GM12878 (cell line): ENCODE results near the gene PCDHAC2. TPM values are rescaled to one million over a fixed set of nuclear protein-coding genes. Genes with fewer than 3 reads are reported as not detected.

Experiments used
- ATAC-seq: fragments of 200-7000 bp; cut with Tn5 transposase; 3 replicates; pipeline ENCODE4 v1.9.1; 2020; ENCODE audit warnings: mild to moderate bottlenecking, moderate library complexity
- BruUV-seq: library from RNA; stranded (reverse); fragments of 400-500 nt; replicated peaks from 2 replicates; lab custom pipeline; 2021; lab: Mats Ljungman, UMichigan
- CTCF ChIA-PET: fragments of 300-600 bp; sonication (Branson Sonifier 250); formaldehyde crosslinking; extraction: SDS; loops from one replicate; lab custom pipeline; 2021; ENCODE audit warnings: inconsistent platforms; lab: Yijun Ruan, JAX
- POLR2A ChIA-PET: fragments of 350-600 bp; formaldehyde crosslinking; extraction: SDS; loops from one replicate; lab custom pipeline; 2021; ENCODE audit warnings: inconsistent platforms; lab: Charles Lee
- RAD21 ChIA-PET: fragments of 300-600 bp; sonication (Branson Sonifier 250); formaldehyde crosslinking; loops from one replicate; lab custom pipeline; 2023; ENCODE audit warnings: antibody characterized with exemption; ENCODE audit not compliant: unreplicated experiment; lab: Charles Lee
- SMC1A ChIA-PET: fragments of 300-600 bp; sonication (Branson Sonifier 250); formaldehyde crosslinking; loops from one replicate; lab custom pipeline; 2023; ENCODE audit not compliant: unreplicated experiment, uncharacterized antibody; lab: Charles Lee
- DNase-seq: peaks from one replicate; pipeline ENCODE4 v3.0.0-alpha.2; 2011; ENCODE audit warnings: low read depth, low spot score
- FAIRE-seq: peaks from 3 replicates; lab custom pipeline; 2011; peaks lifted over from hg19 to GRCh38; lab: Jason Lieb, UNC
- H2AFZ ChIP-seq: 2 replicates; pipeline ENCODE4 v1.6.0; 2011; ENCODE audit warnings: low read depth, low read length, control low read depth; ENCODE audit not compliant: control insufficient read depth
- H3K27ac ChIP-seq: 2 replicates; pipeline ENCODE4 v1.5.1; 2011; ENCODE audit warnings: control low read depth; ENCODE audit not compliant: control insufficient read depth, insufficient read depth
- H3K27me3 ChIP-seq, 2 experiments: replicated peaks in 1 of 2; 2 replicates each; pipeline versions ENCODE4 v1.6.0 to v1.6.1; 2011; ENCODE audit warnings: low read length in 1 of 2; ENCODE audit not compliant: control insufficient read depth in 2 of 2, insufficient read depth in 2 of 2
- H3K36me3 ChIP-seq, 2 experiments: 2 replicates each; pipeline ENCODE4 v1.5.1; 2011; ENCODE audit warnings: low read length in 1 of 2; ENCODE audit not compliant: control insufficient read depth in 2 of 2, insufficient read depth in 2 of 2
- H3K4me1 ChIP-seq: 2 replicates; pipeline ENCODE4 v1.6.1; 2011; ENCODE audit warnings: mild to moderate bottlenecking, low read length, moderate library complexity, mixed read lengths; ENCODE audit not compliant: control insufficient read depth, insufficient read depth
- H3K4me2 ChIP-seq: 2 replicates; pipeline ENCODE4 v1.6.0; 2011; ENCODE audit warnings: control low read depth; ENCODE audit not compliant: control insufficient read depth, insufficient read depth
- H3K4me3 ChIP-seq: fragments of 200-600 bp; sonication (generic); 2 replicates; pipeline ENCODE4 v1.5.1; 2016
- H3K79me2 ChIP-seq: 2 replicates; pipeline ENCODE4 v1.6.0; 2011; ENCODE audit warnings: low read length; ENCODE audit not compliant: control insufficient read depth, insufficient read depth
- H3K9ac ChIP-seq: 2 replicates; pipeline ENCODE4 v1.8.0; 2011; ENCODE audit warnings: low read length, control low read depth, mixed read lengths; ENCODE audit not compliant: control insufficient read depth, insufficient read depth
- H3K9me3 ChIP-seq: replicated peaks from 3 replicates; pipeline ENCODE4 v1.5.1; 2011; ENCODE audit warnings: mild to moderate bottlenecking, low read length; ENCODE audit not compliant: control insufficient read depth, insufficient read depth
- H4K20me1 ChIP-seq: 2 replicates; pipeline ENCODE4 v1.6.0; 2011; ENCODE audit not compliant: control insufficient read depth, insufficient read depth
- ATF7 ChIP-seq: fragments of 450-650 bp; IDR thresholded peaks from 2 replicates; pipeline ENCODE4 v1.6.1; 2016; ENCODE audit warnings: low read depth, mild to moderate bottlenecking
- BCL11A ChIP-seq: IDR thresholded peaks from 2 replicates; pipeline ENCODE4 v1.6.1; 2011; ENCODE audit warnings: low read depth, low read length
- CBFB ChIP-seq: IDR thresholded peaks from 2 replicates; pipeline ENCODE4 v1.6.1; 2016; ENCODE audit warnings: antibody characterized with exemption, low read depth
- DPF2 ChIP-seq: fragments of 450-650 bp; IDR thresholded peaks from 2 replicates; pipeline ENCODE4 v1.6.1; 2017; ENCODE audit warnings: mild to moderate bottlenecking
- GABPA ChIP-seq: IDR thresholded peaks from 2 replicates; pipeline ENCODE4 v1.6.1; 2014; ENCODE audit warnings: antibody characterized with exemption, low read depth, mild to moderate bottlenecking, inconsistent platforms
- NBN ChIP-seq: fragments of 450-650 bp; IDR thresholded peaks from 2 replicates; pipeline ENCODE4 v1.6.1; 2016
- RBBP5 ChIP-seq: fragments of 200-600 bp; sonication (generic); conservative IDR thresholded peaks from 2 replicates; pipeline ENCODE4 v1.6.1; 2016
- RFX5 ChIP-seq: IDR thresholded peaks from 2 replicates; pipeline ENCODE4 v1.6.1; 2011; ENCODE audit warnings: low read depth, low read length, improper control_type of control experiment
- SPI1 ChIP-seq: IDR thresholded peaks from 2 replicates; pipeline ENCODE4 v1.6.1; 2011; ENCODE audit warnings: low read depth, mild to moderate bottlenecking, low read length, moderate library complexity, borderline replicate concordance; ENCODE audit not compliant: insufficient read depth
- TBL1XR1 ChIP-seq: IDR thresholded peaks from 2 replicates; pipeline ENCODE4 v1.6.1; 2012; ENCODE audit warnings: low read depth, low read length, improper control_type of control experiment
- ZBED1 ChIP-seq: IDR thresholded peaks from 2 replicates; pipeline ENCODE4 v1.6.1; 2016; ENCODE audit warnings: borderline replicate concordance
- ZNF384 ChIP-seq: IDR thresholded peaks from 2 replicates; pipeline ENCODE4 v1.6.1; 2012; ENCODE audit warnings: low read depth, mild to moderate bottlenecking, low read length, improper control_type of control experiment, borderline replicate concordance
- WGBS: methylation state at CpG from one replicate; pipeline ENCODE4 v1.1.6; 2016; ENCODE audit warnings: low lambda C conversion rate; ENCODE audit not compliant: insufficient replicate concordance, insufficient coverage; ENCODE audit errors: missing lambda C conversion rate; 5-methylcytosine and 5-hydroxymethylcytosine counted together
- in situ Hi-C: fragments of 300-500 bp; cut with MboI; formaldehyde crosslinking; loops from 9 replicates; pipeline ENCODE4 v1.14.3; 2018; ENCODE audit warnings: mixed read lengths
- intact Hi-C: fragments of 100-400 bp; cut with micrococcal nuclease; formaldehyde crosslinking; loops from one replicate; pipeline ENCODE4 v1.14.2; 2022; ENCODE audit not compliant: unreplicated experiment
- polyA plus RNA-seq, 11 experiments: library from polyadenylated mRNA; depleted of rRNA in 4 of 11; unstranded in 6 of 11; stranded (reverse) in 5 of 11; fragments of >200 nt; fragmentation: Nextera tagmentation in 4 of 11; fragmentation: Illumina TruSeq in 1 of 11; extraction: Ambion mirVana in 4 of 11; extraction: Trizol in 1 of 11; gene quantifications; 1 replicate in 1 of 11; 2 replicates in 10 of 11; pipeline versions ENCODE4 v1.2.1 to v1.2.3, GENCODE V29; 2011 to 2016; ENCODE audit warnings: inconsistent platforms in 2 of 11, missing spikeins in 2 of 11, low read depth in 1 of 11
- total RNA-seq, 4 experiments: library from RNA; depleted of rRNA in 3 of 4; stranded (reverse); fragments of >200 nt in 3 of 4; fragmentation: Illumina TruSeq in 1 of 4; extraction: Trizol in 1 of 4; gene quantifications; 2 replicates each; pipeline versions ENCODE4 v1.2.1 to v1.2.3, GENCODE V29; 2013 to 2021
- TF ChIP-seq, protein P1 (sequence below): fragments of 450-650 bp; IDR thresholded peaks from 2 replicates; pipeline ENCODE4 v1.6.1; 2018; ENCODE audit warnings: borderline replicate concordance, mild to moderate bottlenecking; ENCODE audit not compliant: partially characterized antibody

The PCDHAC2 gene
- total and polyA plus RNA-seq, 10 of the 15 experiments (the other 5 are each of a cell fraction or from before 2014, with no cell fraction given): 0.06 TPM; not detected in 9

DNA sequence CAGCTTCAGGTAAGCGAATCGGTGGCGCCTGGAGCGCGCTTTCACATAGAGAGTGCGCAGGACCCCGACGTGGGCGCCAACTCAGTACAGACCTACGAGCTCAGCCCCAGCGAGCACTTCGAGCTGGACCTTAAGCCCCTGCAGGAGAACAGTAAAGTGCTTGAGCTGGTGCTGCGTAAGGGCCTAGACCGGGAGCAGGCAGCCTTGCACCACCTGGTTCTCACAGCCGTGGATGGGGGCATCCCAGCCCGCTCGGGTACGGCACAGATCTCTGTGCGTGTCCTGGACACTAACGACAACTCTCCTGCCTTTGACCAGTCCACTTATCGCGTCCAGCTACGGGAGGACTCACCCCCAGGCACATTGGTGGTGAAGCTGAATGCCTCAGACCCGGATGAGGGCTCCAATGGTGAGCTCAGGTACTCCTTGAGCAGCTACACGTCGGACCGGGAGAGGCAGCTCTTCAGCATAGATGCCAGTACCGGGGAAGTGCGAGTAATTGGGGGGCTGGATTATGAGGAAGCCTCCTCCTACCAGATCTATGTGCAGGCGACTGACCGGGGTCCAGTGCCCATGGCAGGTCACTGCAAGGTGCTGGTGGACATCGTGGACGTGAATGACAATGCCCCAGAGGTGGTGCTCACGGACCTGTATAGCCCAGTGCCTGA is 1.1 kb downstream of the PCDHAC2 start:
- RAD21 ChIA-PET: no interaction called here
- intact Hi-C loops: no loop called here
- CTCF ChIA-PET: no interaction called here
- SMC1A ChIA-PET: no interaction called here
- H3K27me3 ChIP-seq: no peaks in the 10 kb centered on the region
- no peaks in the 10 kb centered on the region for H4K20me1 ChIP-seq
- WGBS: 51% methylated on average over 33 of the region's 34 CpGs
- no peak overlapping the region for H3K4me3 ChIP-seq
- no peaks in the 10 kb centered on the region for H3K79me2 ChIP-seq
- TF ChIP-seq DPF2 (no peak), RBBP5 (no peak), ZBED1 (no peak), SPI1 (no peak), BCL11A (no peak), ZNF384 (no peak), GABPA (no peak), RFX5 (no peak), ATF7 (no peak), TBL1XR1 (no peak), CBFB (no peak), NBN (no peak)
- TF ChIP-seq, protein P1, sequence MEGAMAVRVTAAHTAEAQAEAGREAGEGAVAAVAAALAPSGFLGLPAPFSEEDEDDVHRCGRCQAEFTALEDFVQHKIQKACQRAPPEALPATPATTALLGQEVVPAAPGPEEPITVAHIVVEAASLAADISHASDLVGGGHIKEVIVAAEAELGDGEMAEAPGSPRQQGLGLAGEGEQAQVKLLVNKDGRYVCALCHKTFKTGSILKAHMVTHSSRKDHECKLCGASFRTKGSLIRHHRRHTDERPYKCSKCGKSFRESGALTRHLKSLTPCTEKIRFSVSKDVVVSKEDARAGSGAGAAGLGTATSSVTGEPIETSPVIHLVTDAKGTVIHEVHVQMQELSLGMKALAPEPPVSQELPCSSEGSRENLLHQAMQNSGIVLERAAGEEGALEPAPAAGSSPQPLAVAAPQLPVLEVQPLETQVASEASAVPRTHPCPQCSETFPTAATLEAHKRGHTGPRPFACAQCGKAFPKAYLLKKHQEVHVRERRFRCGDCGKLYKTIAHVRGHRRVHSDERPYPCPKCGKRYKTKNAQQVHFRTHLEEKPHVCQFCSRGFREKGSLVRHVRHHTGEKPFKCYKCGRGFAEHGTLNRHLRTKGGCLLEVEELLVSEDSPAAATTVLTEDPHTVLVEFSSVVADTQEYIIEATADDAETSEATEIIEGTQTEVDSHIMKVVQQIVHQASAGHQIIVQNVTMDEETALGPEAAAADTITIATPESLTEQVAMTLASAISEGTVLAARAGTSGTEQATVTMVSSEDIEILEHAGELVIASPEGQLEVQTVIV: no peak
- H3K9me3 ChIP-seq: peaks cover 2% of the 10 kb centered on the region; the same call in 1 of the 3 replicates
- H3K4me2 ChIP-seq: no peak overlapping the region
- POLR2A ChIA-PET: no interaction called here
- ATAC-seq: no peak
- FAIRE-seq: no peak
- no peak for DNase-seq
- no peaks in the 10 kb centered on the region for H3K4me1 ChIP-seq
- no peak overlapping the region for H3K27ac ChIP-seq
- H3K9ac ChIP-seq: no peak overlapping the region
- BruUV-seq: no TSS peak
- H2AFZ ChIP-seq: no peak overlapping the region
- in situ Hi-C loops: no loop called here
- H3K36me3 ChIP-seq: no peaks in the 10 kb centered on the region
